SHP77 (cell line): ENCODE measurements around the gene ADTRP.
A peak's percentile ranks its signal among the peaks of the same experiment; 100 is the strongest.

Experiments
- DNase-seq, 2 experiments: peaks; one replicate each; lab custom pipeline; 2025; lab: John Stamatoyannopoulos, UW

The ADTRP gene

GRCh38 chr6:11773013-11773412 lies 5.6 kb downstream of the ADTRP start:
- no peak for DNase-seq

- no peak for DNase-seq
Measured at GRCh38 chr6:11772109-11772825, 6.3 kb downstream of the ADTRP start.

- no peak for DNase-seq
Measured at GRCh38 chr6:11771473-11772048, 7.0 kb downstream of the ADTRP start.

DNA sequence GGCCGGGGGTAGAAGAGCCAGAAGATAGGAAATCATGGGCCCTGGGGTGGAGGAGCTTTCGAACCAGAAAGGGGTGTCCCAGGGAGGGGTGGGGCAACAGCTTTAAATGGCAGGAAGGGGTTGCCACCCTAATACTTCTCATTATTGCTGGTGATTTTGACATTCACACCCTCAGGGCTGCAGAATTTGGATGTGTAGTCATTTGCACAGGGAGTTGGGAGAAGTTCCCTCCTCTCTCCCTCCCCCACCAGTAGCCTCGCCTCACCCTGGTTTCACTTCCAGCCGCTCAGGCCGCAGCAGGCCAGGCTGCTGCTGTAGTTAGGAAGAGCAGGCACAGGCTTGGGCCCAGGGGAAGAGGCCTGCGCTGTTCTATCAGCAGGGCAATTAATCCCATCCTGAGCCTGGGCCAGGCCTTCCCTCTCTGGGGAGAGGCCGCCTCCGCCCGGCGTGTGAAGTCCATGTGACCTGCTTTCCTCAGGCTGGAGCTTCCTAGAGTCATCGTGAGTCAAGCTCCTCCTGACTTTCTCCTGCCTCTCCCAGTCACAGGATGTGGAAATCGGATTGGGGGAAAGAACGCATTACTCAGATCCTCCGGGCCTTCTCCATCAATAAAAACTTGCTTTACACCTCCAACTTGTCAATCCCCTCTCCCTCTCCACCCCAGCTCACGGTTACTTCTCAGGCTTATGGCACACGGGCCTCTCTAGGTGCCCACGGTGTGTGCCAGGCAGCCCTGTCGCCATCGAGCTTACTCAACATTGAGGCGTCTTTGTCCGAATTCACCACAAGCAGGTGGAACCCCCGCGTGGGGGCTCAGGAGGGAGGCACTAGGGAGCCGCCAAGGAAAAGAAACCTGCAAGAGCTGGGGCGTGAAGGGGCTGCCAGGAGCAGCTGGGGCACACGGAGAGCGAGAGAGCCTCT lies 7.8 kb downstream of the ADTRP start:
- peak in 1 of 2 experiments; percentile 12 for DNase-seq

DNA sequence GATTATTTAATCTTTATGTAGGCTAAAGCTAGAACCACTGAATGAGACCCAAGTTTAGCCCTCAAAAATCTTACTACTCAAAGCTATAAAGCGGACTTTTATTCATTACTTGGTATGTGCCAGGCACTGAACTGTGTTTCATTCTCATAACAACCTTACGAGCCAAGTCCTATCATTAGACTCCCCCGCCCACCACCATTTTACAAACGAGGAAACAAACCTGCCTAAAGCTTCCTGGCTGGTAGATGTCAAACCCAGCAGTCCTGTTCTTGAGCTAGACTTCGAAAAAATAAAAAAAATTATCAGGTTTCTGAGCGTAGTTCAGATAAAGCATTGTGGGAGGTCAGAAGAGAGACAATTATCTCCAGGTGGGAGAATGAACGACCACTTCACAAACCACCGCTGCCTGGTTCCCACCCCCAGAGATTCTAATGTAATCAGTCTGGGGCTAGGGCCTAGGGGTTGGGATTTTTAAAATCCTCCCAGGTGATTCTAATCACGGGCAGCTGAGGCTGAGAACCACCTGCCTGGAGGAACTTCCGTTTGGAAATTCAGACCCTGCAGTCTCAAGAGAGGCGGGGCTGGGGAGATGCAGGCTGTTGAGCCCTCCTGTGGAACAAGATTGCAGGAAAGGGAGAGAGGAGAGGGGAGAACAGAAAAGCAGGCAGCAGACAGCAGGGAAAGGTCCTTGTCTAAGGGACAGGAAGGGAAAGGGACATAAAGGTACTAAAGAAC lies 8.6 kb downstream of the ADTRP start:
- peak in 1 of 2 experiments; percentile 11 for DNase-seq

GRCh38 chr6:11769244-11769643 lies 9.4 kb downstream of the ADTRP start:
- no peak for DNase-seq

GRCh38 chr6:11767978-11768756 lies 10.4 kb downstream of the ADTRP start:
- DNase-seq, result no peak

DNA sequence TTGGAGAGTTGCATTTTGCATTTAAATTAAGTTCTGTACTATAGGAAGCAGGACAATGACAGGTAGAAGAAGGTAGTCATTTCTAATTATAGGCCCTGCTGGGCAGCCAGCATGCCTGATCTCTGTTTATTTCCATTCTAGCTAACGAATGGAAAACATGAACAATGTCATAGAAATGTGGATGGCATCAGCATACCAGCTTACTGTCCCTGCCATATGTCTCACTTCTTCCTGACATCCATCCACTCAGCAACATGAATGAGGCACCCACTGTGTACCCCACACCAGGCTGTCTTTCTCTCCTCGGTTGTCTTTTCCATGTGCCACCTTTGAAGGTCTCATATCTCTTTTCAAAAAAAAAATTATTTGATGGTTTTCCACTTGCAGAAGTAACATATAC lies 11.1 kb downstream of the ADTRP start:
- DNase-seq, result no peak

- DNase-seq, result no peak
Measured at GRCh38 chr6:11766589-11767450, 11.8 kb downstream of the ADTRP start.

DNA sequence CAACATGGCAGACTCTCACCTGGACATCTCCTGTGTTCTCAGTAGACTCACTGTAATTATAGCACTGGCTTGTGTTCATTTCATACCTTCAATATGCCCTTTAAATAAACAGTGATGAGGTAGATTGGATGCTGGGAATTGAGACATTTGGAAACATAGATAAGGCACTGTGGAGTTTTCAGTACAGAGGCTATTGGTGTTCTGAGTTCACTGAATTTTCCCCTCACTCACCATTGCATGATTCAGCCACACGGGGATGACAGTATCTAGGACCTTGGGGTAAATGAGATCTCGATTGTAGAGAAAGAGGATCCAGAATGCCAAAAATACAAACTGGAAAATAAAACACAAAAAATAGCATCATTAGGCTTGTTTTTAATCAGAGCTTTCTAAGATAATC lies 12.6 kb downstream of the ADTRP start:
- no peak for DNase-seq

GRCh38 chr6:11764250-11764604 lies 14.4 kb downstream of the ADTRP start:
- no peak for DNase-seq

DNA sequence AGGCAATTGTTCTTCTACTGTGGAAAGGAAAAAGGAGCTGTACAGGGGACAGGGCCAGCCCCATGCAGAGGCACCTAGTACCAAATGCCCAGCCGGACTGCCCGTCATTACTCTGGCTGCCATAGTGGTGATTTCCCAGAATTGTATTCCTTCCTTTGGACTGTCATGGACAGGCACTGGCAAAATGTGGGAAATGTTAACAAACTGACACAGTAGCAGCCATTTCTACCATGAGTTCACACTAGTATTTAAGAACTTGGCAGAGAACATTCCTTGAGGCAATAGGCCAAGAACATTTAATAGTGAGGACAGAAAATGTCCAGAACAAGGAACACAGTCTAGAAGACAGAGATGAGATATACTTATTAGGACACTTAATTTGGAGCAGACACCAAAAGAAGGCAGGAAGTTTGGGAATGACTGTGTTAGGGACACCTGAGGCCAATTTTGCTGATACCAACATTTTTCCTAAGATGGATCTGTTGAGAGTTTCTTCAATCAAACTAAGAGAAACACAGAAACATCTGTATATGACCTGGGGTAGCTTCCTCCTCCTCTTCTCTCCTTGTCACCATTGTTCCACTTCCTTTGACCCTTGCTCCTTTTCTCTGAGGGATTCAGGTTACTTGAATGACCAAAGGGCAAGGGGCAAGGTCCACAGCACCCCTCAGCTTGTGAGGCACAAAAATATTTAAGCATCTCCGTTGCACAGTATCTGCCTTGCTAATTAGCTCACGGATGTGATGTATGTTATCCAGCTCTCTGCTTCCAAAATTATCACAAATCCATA lies 14.9 kb downstream of the ADTRP start:
- DNase-seq, result no peak

DNA sequence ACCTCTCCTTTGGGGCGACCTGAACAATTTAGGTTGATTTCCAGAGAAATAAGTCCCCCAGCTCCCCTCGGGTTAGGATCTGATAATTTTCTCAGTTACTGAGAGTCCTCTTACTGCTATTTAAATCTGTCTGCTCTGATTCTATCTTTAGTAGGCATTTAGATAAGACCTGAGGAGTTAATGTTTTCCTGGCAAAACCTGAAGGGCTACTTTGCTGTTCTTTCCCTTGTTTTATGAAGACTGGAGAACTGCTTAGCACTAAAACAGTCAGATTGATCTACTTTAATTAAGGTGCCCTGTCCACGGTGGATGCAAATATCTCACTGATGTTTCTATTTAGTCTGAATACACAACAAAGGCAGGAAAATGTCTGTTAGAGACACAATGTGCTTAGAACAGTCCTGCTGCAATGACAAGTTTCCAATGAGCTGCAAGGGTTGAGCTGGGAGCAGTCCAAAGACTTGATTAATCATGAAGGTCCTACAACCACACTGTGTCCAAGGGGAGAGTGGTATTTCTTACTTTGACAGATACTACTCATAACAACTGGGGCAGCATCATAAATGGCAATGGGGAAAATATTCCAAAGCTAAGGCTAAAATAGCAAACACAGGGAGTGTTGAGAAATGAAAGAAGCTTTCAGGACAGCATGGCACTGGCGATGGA lies 15.7 kb downstream of the ADTRP start:
- no peak for DNase-seq

- DNase-seq, result no peak
Measured at GRCh38 chr6:11761744-11762620, 16.6 kb downstream of the ADTRP start.

GRCh38 chr6:11760015-11760473 lies 18.6 kb downstream of the ADTRP start:
- DNase-seq, result no peak

DNA sequence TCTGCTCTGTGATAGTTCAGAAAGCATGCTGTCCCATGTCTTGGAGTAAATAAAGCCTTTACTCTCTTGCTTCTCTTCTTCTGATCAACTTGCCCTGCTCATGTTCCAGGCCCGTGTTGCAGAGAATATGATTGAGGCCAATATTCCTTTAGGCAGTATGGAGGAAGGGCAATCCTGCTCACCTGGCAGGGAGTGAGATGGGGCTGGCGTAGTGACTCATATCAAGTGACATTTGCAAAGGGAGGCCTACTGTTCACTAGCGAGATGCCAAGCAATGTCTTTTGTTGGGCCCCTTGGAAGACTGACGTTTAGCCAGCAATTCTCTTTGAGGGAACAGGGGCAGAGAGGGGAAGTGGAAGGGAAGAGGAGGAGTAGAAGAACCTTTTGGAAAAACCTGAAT lies 19.7 kb downstream of the ADTRP start:
- DNase-seq, result no peak

GRCh38 chr6:11756726-11757125 lies 21.9 kb downstream of the ADTRP start:
- DNase-seq, result no peak

- DNase-seq, result no peak
Measured at GRCh38 chr6:11756292-11756691, 22.3 kb downstream of the ADTRP start.
